ENCODE results near the gene PYCARD. TPM values are rescaled to one million over a fixed set of nuclear protein-coding genes. Genes with fewer than 3 reads are reported as not detected.
A peak's percentile ranks its signal among the peaks of the same experiment; 100 is the strongest.

PYCARD gene
- total and polyA plus RNA-seq, 7 experiments from 2014 or later: 13.0 to 80.1 (median 41.0) TPM

GRCh38 chr16:31188450-31189411, 13.8 kb downstream of the PYCARD start:
- Mint-ChIP-seq H3K27ac (peak overlapping the region; percentile 23 to 89 (median 72)), H3K4me3 (peak overlapping the region in 5 of 10 donors; percentile 14 to 57 (median 35)), H3K27me3 (no peaks in the 10 kb centered on the region), H3K36me3 (peaks cover 42 to 84% (median 79%) of the 10 kb centered on the region in 5 donors), H3K4me1 (peaks cover 63 to 91% (median 86%) of the 10 kb centered on the region in 7 donors), H3K9me3 (peaks cover 0 to 8% (median 0%) of the 10 kb centered on the region in 11 donors)
- DNase-seq (no peak), ATAC-seq (peak; percentile 15)
- POLR2A ChIA-PET: interaction anchor here (0.8 to 3.3 kb wide), 8 partner anchors 8 to 115 kb away, joined by 3 to 26 read pairs (median 8); partner anchors contain the start of genes FUS, PYCARD, ZNF646 and ZNF668
- Histone ChIP-seq H3K36me3 (ENCODE audit: control insufficient read depth in 2 of 3, insufficient read depth in 3 of 3, low read length in 3 of 3) (peaks cover 77 to 99% (median 82%) of the 10 kb centered on the region in 3 experiments), H3K4me1 (ENCODE audit: control insufficient read depth in 2 of 2, insufficient read depth in 2 of 2, low read length in 2 of 2) (peaks cover 31 to 48% of the 10 kb centered on the region in 2 donors), H3K27me3 (ENCODE audit: control insufficient read depth in 2 of 2, insufficient read depth in 2 of 2, low read length in 2 of 2) (no peaks in the 10 kb centered on the region), H3K27ac (ENCODE audit: low read depth, low read length) (no peak overlapping the region), H3K4me3 (ENCODE audit: low read length) (no peak overlapping the region), H3K9me3 (ENCODE audit: control insufficient read depth in 2 of 3, low read length in 3 of 3) (no peaks in the 10 kb centered on the region)
- CTCF ChIA-PET: interaction anchor here (1.3 kb wide), 1 partner anchor 11 kb away, joined by 3 read pairs; no protein-coding TSS in a partner anchor
- intact Hi-C loops (cut with micrococcal nuclease): loop anchor here in 1 of 2 donors (10.0 kb wide), 1 partner anchor 526 kb away; a partner anchor contains a TSS

GRCh38 chr16:31187808-31188189, 14.8 kb downstream of the PYCARD start:
- CTCF ChIA-PET: no interaction called here
- Mint-ChIP-seq H3K9me3 (peaks cover 0 to 10% (median 0%) of the 10 kb centered on the region in 11 donors), H3K27ac (peak overlapping the region in 7 of 9 donors; percentile 9 to 84 (median 72)), H3K4me1 (peaks cover 68 to 94% (median 90%) of the 10 kb centered on the region in 7 donors), H3K4me3 (peak overlapping the region in 1 of 10 donors; percentile 23), H3K36me3 (peaks cover 40 to 86% (median 82%) of the 10 kb centered on the region in 5 donors), H3K27me3 (no peaks in the 10 kb centered on the region)
- H3K9me3 ChIP-seq (ENCODE audit: control insufficient read depth in 2 of 3, low read length in 3 of 3): no peaks in the 10 kb centered on the region
- peaks cover 78 to 99% (median 82%) of the 10 kb centered on the region in 3 experiments for H3K36me3 ChIP-seq (ENCODE audit: control insufficient read depth in 2 of 3, insufficient read depth in 3 of 3, low read length in 3 of 3)
- no peaks in the 10 kb centered on the region for H3K27me3 ChIP-seq (ENCODE audit: control insufficient read depth in 2 of 2, insufficient read depth in 2 of 2, low read length in 2 of 2)
- peaks cover 40 to 57% of the 10 kb centered on the region in 2 donors for H3K4me1 ChIP-seq (ENCODE audit: control insufficient read depth in 2 of 2, insufficient read depth in 2 of 2, low read length in 2 of 2)
- no peak overlapping the region for H3K27ac ChIP-seq (ENCODE audit: low read depth, low read length)
- POLR2A ChIA-PET: interaction anchor here (0.7 to 3.3 kb wide), 6 partner anchors 9 to 114 kb away, joined by 3 to 19 read pairs (median 4); partner anchors contain the start of genes ZNF646 and ZNF668
- DNase-seq: no peak
- no peak for ATAC-seq
- no peak overlapping the region for H3K4me3 ChIP-seq (ENCODE audit: low read length)
- intact Hi-C loops (cut with micrococcal nuclease): loop anchor here in 1 of 2 donors (10.0 kb wide), 1 partner anchor 527 kb away; a partner anchor contains a TSS

- Mint-ChIP-seq H3K27me3 (no peaks in the 10 kb centered on the region), H3K9me3 (peaks cover 0 to 10% (median 0%) of the 10 kb centered on the region in 11 donors), H3K27ac (peak overlapping the region; percentile 11 to 90 (median 71)), H3K36me3 (peaks cover 47 to 92% (median 88%) of the 10 kb centered on the region in 5 donors), H3K4me3 (peak overlapping the region in 8 of 10 donors; percentile 27 to 92 (median 65)), H3K4me1 (peaks cover 75 to 99% (median 95%) of the 10 kb centered on the region in 7 donors)
- H3K27ac ChIP-seq (ENCODE audit: low read depth, low read length): no peak overlapping the region
- no peak overlapping the region for H3K4me3 ChIP-seq (ENCODE audit: low read length)
- H3K27me3 ChIP-seq (ENCODE audit: control insufficient read depth in 2 of 2, insufficient read depth in 2 of 2, low read length in 2 of 2): no peaks in the 10 kb centered on the region
- ChIA-PET CTCF (interaction anchor here (0.7 kb wide), 1 partner anchor 20 kb away, joined by 3 read pairs; no protein-coding TSS in a partner anchor), POLR2A (interaction anchor here (0.7 to 3.3 kb wide), 6 partner anchors 9 to 113 kb away, joined by 3 to 19 read pairs (median 4); partner anchors contain the start of genes ZNF646 and ZNF668)
- peaks cover 81 to 99% (median 82%) of the 10 kb centered on the region in 3 experiments for H3K36me3 ChIP-seq (ENCODE audit: control insufficient read depth in 2 of 3, insufficient read depth in 3 of 3, low read length in 3 of 3)
- no peak for DNase-seq
- intact Hi-C loops (cut with micrococcal nuclease): loop anchor here in 1 of 2 donors (10.0 kb wide), 1 partner anchor 528 kb away; a partner anchor contains a TSS
- ATAC-seq: no peak
- no peaks in the 10 kb centered on the region for H3K9me3 ChIP-seq (ENCODE audit: control insufficient read depth in 2 of 3, low read length in 3 of 3)
- H3K4me1 ChIP-seq (ENCODE audit: control insufficient read depth in 2 of 2, insufficient read depth in 2 of 2, low read length in 2 of 2): peaks cover 47 to 63% of the 10 kb centered on the region in 2 donors
These were observed 15.4 kb downstream of the PYCARD start for GRCh38 chr16:31186930-31187807.

GRCh38 chr16:31186176-31186575, 16.4 kb downstream of the PYCARD start:
- Mint-ChIP-seq H3K4me1 (peaks cover 83 to 99% (median 95%) of the 10 kb centered on the region in 7 donors), H3K4me3 (peak overlapping the region; percentile 54 to 92 (median 70)), H3K27me3 (no peaks in the 10 kb centered on the region), H3K9me3 (peaks cover 0 to 12% (median 0%) of the 10 kb centered on the region in 11 donors), H3K36me3 (peaks cover 46 to 90% (median 86%) of the 10 kb centered on the region in 5 donors), H3K27ac (peak overlapping the region; percentile 47 to 90 (median 69))
- intact Hi-C loops (cut with micrococcal nuclease): loop anchor here in 1 of 2 donors (10.0 kb wide), 1 partner anchor 529 kb away; a partner anchor contains a TSS
- Histone ChIP-seq H3K4me1 (ENCODE audit: control insufficient read depth in 2 of 2, insufficient read depth in 2 of 2, low read length in 2 of 2) (peaks cover 52 to 68% of the 10 kb centered on the region in 2 donors), H3K36me3 (ENCODE audit: control insufficient read depth in 2 of 3, insufficient read depth in 3 of 3, low read length in 3 of 3) (peaks cover 71 to 91% (median 77%) of the 10 kb centered on the region in 3 experiments), H3K27me3 (ENCODE audit: control insufficient read depth in 2 of 2, insufficient read depth in 2 of 2, low read length in 2 of 2) (no peaks in the 10 kb centered on the region), H3K9me3 (ENCODE audit: control insufficient read depth in 2 of 3, low read length in 3 of 3) (no peaks in the 10 kb centered on the region), H3K27ac (ENCODE audit: low read depth, low read length) (peak overlapping the region; percentile 15), H3K4me3 (ENCODE audit: low read length) (no peak overlapping the region)
- CTCF ChIA-PET: interaction anchor here (0.7 kb wide), 1 partner anchor 19 kb away, joined by 3 read pairs; no protein-coding TSS in a partner anchor
- ATAC-seq: peak; percentile 21
- POLR2A ChIA-PET: interaction anchor here (1.0 to 4.8 kb wide), 4 partner anchors 9 to 69 kb away, joined by 3 to 35 read pairs (median 12); partner anchors contain the start of genes KAT8 and PYCARD
- DNase-seq: peak in 1 of 9 donors; percentile 23

DNA sequence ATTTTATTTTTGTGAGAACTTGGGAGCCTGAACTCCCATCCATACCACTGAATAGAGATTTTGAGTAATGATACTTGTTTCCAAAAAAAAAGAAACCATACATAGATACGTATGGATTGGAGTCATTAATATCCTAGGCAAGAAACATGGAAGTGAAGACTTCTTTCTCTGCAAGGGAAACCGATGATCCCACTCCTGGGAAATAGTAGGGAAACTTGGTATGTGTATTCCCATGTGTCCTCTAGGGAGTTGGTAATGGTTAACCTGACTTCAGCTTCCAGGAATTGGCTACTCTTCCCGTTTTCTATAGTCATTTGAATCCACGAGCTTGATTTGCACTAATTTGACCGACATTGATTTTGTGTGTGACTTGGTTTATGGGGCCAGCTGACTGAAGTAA, 17.2 kb downstream of the PYCARD start:
- peak overlapping the region; percentile 60 to 92 (median 70) for H3K4me3 Mint-ChIP-seq
- H3K27me3 Mint-ChIP-seq: no peaks in the 10 kb centered on the region
- H3K27ac ChIP-seq (ENCODE audit: low read depth, low read length): no peak overlapping the region
- POLR2A ChIA-PET: interaction anchor here (0.6 to 4.8 kb wide), 4 partner anchors 8 to 688 kb away, joined by 3 to 35 read pairs (median 11); partner anchors contain the start of genes KAT8 and PYCARD
- ATAC-seq (no peak), DNase-seq (no peak)
- peaks cover 80 to 93% (median 88%) of the 10 kb centered on the region in 7 donors for H3K4me1 Mint-ChIP-seq
- H3K4me3 ChIP-seq (ENCODE audit: low read length): no peak overlapping the region
- peaks cover 0 to 17% (median 0%) of the 10 kb centered on the region in 11 donors for H3K9me3 Mint-ChIP-seq
- peaks cover 52 to 68% of the 10 kb centered on the region in 2 donors for H3K4me1 ChIP-seq (ENCODE audit: control insufficient read depth in 2 of 2, insufficient read depth in 2 of 2, low read length in 2 of 2)
- intact Hi-C loops (cut with micrococcal nuclease): loop anchor here in 1 of 2 donors (10.0 kb wide), 1 partner anchor 529 kb away; a partner anchor contains a TSS
- H3K9me3 ChIP-seq (ENCODE audit: control insufficient read depth in 2 of 3, low read length in 3 of 3): no peaks in the 10 kb centered on the region
- no peaks in the 10 kb centered on the region for H3K27me3 ChIP-seq (ENCODE audit: control insufficient read depth in 2 of 2, insufficient read depth in 2 of 2, low read length in 2 of 2)
- H3K36me3 Mint-ChIP-seq: peaks cover 40 to 84% (median 79%) of the 10 kb centered on the region in 5 donors
- CTCF ChIA-PET: no interaction called here
- peaks cover 63 to 85% (median 69%) of the 10 kb centered on the region in 3 experiments for H3K36me3 ChIP-seq (ENCODE audit: control insufficient read depth in 2 of 3, insufficient read depth in 3 of 3, low read length in 3 of 3)
- H3K27ac Mint-ChIP-seq: peak overlapping the region in 7 of 9 donors; percentile 4 to 90 (median 69)

All from naive thymus-derived CD4-positive, alpha-beta T cell (primary cell).